Tongue (tissue), 2 donors: ENCODE data around the gene RALGDS. TPM values are rescaled to one million over a fixed set of nuclear protein-coding genes. Genes with fewer than 3 reads are reported as not detected.
"Not testable (repeated sequence)": the region's sequence is repeated elsewhere in the genome, so short reads cannot be mapped to it uniquely, and the experiment has no call there.

Source experiments
- DNase-seq: peaks from one replicate; pipeline ENCODE4 v3.0.0-alpha.2; 2015
- total RNA-seq: library from RNA; depleted of rRNA; stranded (reverse); fragments of >200 nt; gene quantifications from one replicate; pipeline ENCODE4 v1.2.3, GENCODE V29; 2014

Gene RALGDS
- total RNA-seq, 1 donor from 2014 or later = 56.0 TPM

DNA sequence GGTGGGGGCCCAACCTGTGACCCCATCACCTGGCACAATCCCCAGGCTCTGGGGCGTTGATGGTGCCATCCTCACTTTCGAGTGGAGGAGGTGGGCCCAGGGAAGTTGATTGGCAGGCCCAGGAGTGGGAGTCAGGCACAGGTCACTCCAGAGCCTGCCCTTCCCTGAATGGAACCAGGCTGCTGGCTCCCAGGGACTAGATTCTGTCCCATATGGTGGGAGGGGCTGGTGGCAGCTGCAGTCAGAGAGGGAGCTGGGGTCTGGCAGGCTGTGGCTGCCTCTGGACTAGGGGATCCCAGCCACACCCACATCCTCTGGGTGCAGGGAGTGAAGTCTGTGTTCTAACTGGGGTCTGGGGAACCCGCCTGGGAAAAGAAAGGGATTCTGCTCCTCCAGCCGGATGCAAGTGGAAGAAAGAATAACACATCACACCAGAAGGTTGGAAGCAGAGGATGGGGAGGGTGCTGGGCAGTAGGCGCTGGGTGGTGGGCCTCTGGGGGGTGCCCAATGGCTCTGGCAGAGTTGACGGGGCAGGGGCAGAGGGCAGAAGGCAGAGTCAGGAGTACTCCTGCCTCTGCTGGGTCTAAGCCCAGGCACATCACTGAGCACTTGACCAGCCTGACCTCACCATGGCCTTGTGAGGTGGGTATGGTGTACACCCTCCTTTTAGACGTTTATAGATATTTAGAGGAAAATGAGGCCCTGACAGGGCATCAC, 33.5 kb downstream of the RALGDS start:
- peak; percentile 16 for DNase-seq

GRCh38 chr9:133086894-133087293, 34.1 kb downstream of the RALGDS start:
- no peak for DNase-seq

DNA sequence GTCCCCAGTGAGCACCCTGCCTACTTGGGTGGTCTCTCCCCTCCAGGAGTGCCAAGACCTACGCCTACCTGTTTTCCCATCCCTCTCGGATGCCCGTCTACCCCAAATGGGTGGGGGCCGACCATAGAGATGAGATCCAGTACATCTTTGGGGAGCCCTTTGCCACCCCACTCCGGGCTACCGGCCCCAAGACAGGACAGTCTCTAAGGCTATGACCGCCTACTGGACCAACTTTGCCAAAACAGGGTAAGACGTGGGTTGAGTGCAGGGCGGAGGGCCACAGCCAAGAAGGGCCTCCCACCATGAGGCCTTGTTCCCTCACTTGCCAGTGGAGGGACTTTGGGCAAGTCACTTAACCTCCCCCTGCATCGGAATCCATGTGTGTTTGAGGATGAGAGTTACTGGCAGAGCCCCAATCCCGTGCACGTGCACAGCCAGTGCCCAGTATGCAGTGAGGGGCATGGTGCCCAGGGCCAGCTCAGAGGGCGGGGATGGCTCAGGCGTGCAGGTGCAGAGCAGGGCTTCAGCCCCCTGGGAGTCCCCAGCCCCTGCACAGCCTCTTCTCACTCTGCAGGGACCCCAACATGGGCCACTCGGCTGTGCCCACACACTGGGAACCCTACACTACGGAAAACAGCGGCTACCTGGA, 34.7 kb downstream of the RALGDS start:
- not testable (repeated sequence) for DNase-seq

DNA sequence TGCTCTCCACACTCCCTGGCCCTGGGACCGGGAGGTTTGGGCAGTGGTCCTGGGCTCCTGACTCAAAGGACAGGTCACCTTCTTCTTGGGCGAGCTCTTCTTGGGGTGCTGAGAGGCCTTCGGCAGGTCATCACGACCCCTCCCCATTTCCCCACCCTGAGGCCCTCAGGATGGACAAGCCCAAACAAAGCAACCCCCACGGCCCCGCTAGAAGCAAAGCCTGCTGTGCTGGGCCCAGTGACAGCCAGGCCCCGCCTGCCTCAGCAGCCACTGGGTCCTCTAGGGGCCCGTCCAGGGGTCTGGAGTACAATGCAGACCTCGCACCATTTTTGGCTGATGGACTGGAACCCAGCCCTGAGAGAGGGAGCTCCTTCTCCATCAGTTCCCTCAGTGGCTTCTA, 37.4 kb downstream of the RALGDS start:
- DNase-seq = not testable (repeated sequence)

- DNase-seq = not testable (repeated sequence)
These were observed 38.9 kb downstream of the RALGDS start for GRCh38 chr9:133081957-133082644.

DNA sequence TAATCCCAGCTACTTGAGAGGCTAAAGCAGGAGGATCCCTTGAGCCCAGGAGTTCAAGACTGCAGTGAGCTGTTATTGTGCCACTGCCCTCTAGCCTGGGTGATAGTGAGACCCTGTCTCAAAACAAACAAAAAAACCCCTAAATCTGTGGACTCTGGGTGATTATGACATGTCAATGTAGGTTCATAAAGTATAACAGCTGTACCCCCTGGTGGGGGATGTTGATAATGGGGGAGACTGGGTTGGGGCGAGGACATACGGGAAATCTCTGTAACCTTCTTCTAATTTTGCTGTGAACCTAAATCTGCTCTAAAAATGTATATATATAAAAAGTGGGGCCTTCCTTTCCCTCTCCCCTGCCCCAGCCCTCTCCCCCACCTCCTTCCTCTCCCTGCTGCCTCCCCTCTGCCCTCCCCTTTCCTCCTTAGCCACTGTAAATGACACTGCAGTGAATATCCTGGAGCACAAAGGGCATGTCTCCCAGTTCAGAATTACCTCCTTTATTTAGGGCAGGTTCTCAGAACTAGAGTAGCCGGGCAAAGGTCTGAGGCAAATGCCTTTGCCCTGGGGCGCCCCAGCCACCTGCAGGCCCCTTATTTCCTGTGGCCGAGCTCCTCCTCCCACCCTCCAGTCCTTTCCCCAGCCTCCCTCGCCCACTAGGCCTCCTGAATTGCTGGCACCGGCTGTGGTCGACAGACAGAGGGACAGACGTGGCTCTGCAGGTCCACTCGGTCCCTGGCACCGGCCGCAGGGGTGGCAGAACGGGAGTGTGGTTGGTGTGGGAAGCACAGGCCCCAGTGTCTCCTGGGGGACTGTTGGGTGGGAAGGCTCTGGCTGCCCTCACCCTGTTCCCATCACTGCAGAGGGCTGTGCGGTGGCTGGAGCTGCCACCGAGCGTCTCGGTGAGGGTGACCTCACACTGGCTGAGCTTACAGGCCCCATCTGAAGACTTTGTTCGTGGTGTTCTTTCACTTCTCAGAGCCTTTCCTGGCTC, 40.0 kb downstream of the RALGDS start:
- DNase-seq = not testable (repeated sequence)

- no peak for DNase-seq
These were observed 40.9 kb downstream of the RALGDS start for GRCh38 chr9:133080161-133080560.

GRCh38 chr9:133078486-133078885, 42.6 kb downstream of the RALGDS start:
- no peak for DNase-seq

DNA sequence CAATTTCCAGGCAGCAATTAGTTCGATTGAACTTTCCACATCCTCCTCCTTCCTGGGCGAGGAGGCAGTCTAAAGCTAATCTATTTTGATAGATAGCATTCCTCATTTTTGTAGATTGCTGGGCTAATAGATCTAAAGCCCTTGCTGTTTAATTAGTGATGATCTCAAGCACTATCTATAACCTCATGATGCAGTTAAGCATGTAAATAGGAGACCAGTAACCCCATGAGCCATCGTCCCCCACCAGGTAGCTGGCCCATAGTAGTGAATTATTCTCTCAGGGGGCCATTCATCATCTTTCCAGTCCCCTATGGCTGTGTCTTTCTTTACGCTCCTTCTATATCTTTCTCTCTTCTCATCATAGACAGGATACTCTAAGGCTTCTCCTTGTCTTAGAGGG, 44.3 kb downstream of the RALGDS start:
- no peak for DNase-seq

DNA sequence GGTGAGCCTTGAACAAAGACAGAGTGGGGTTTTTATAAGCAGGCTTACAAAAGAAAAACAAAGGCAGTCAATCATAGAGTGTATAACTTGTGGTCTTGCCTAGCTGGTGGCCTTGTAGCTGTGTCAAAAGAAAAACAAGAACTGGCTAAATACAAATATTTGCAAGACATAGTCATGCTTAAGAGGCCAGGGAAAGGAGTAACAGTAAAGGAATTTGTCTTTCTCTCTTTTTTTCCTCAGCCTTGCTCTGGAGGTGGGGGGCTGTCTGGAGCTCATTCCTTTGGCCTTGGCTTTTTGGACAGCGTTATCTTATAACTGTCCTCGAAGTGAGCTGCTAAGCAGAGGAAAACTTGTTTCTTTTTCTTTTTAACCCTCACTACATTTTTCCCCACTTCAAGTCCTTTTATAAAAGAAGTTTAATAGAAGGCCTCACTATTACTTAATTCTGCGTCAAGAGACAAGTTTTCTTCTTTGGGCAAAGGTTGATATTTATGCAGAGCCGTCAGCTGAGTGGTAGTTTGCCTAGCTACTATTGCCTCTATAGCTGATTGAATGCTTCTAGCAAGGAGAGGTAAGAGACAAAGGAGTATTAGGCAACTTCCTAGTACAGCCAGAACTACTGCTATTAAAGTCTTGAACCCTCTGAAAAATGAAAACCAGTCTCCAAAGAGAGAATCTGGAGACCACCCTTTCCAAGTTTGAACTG, 45.0 kb downstream of the RALGDS start:
- no peak for DNase-seq

- DNase-seq = peak; percentile 29
These were observed 46.9 kb downstream of the RALGDS start for GRCh38 chr9:133074111-133074651.

DNA sequence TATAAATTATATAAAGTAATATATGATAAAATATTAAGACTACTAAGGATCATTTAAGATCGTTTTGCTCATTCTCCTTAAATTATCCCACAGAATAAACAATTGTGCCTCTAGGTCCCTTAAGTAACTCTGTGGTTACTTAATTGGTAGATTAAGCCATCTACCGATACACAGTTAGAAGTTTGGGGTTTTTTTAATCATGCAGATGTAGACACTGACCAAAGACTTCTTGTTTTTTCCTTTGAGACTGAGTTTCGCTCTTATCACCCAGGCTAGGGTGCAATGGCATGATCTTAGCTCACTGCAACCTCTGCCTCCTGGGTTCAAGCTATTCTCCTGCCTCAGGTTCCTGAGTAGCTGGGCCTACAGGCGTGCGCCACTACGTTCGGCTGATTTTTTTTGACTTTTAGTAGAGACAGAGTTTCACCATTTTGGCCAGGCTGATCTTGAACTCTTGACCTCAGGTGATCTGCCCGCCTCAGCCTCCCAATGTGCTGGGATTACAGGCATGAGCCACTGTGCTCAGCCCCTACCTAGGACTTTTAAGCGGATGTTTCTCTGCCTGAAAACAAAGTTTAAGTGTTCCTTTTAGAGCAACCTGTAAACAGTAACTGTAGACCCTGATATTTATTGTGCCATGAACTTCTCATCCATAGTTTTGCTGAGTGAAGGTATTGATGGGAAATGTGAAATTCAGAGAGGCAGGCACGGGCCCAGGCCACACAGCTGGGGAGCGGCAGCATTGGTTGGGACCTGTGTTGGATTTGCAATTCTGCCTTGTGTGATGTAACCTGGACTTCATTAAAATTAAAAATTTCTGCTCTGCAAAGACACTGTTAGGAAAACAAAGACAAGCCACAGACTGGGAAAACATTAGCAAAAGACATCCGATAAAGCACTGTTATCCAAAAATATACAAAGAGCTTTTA, 47.7 kb downstream of the RALGDS start:
- no peak for DNase-seq

GRCh38 chr9:133072210-133072609, 48.8 kb downstream of the RALGDS start:
- DNase-seq = not testable (repeated sequence)

- DNase-seq = no peak
These were observed 49.4 kb downstream of the RALGDS start for GRCh38 chr9:133071484-133072150.

GRCh38 chr9:133070985-133071384, 50.1 kb downstream of the RALGDS start:
- not testable (repeated sequence) for DNase-seq

GRCh38 chr9:133070500-133070961, 50.5 kb downstream of the RALGDS start:
- DNase-seq = not testable (repeated sequence)

GRCh38 chr9:133068431-133068830, 52.6 kb downstream of the RALGDS start:
- DNase-seq = not testable (repeated sequence)

DNA sequence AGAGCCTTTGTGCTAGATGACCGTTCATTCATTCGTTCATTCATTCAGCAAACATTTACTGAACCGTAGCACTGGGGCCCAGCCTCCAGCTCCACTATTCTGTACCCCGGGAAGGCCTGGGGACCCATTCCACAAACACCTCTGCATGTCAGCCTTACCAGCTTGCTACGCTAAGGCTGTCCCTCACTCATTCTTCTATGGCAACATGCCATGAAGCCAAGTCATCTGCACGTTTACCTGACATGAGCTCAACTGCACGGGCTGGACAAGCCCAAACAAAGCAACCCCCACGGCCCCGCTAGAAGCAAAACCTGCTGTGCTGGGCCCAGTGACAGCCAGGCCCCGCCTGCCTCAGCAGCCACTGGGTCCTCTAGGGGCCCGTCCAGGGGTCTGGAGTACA, 53.2 kb downstream of the RALGDS start:
- DNase-seq = peak; percentile 58

GRCh38 chr9:133067006-133067405, 54.0 kb downstream of the RALGDS start:
- DNase-seq = no peak
